ENCODE measurements around the gene ATP6AP2.
"Not testable (repeated sequence)": the region's sequence is repeated elsewhere in the genome, so short reads cannot be mapped to it uniquely, and the experiment has no call there.

The ATP6AP2 gene, protein sequence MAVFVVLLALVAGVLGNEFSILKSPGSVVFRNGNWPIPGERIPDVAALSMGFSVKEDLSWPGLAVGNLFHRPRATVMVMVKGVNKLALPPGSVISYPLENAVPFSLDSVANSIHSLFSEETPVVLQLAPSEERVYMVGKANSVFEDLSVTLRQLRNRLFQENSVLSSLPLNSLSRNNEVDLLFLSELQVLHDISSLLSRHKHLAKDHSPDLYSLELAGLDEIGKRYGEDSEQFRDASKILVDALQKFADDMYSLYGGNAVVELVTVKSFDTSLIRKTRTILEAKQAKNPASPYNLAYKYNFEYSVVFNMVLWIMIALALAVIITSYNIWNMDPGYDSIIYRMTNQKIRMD

GRCh38 chrX:40580537-40581335 lies at the start of gene ATP6AP2:
Gene ATP6AP2, plus strand, starts transcription at chrX:40580970. Its CDS starts 96 bp downstream, at chrX:40581066.
- peak; percentile 94 for DNase-seq (ENCODE audit: low spot score)

DNA sequence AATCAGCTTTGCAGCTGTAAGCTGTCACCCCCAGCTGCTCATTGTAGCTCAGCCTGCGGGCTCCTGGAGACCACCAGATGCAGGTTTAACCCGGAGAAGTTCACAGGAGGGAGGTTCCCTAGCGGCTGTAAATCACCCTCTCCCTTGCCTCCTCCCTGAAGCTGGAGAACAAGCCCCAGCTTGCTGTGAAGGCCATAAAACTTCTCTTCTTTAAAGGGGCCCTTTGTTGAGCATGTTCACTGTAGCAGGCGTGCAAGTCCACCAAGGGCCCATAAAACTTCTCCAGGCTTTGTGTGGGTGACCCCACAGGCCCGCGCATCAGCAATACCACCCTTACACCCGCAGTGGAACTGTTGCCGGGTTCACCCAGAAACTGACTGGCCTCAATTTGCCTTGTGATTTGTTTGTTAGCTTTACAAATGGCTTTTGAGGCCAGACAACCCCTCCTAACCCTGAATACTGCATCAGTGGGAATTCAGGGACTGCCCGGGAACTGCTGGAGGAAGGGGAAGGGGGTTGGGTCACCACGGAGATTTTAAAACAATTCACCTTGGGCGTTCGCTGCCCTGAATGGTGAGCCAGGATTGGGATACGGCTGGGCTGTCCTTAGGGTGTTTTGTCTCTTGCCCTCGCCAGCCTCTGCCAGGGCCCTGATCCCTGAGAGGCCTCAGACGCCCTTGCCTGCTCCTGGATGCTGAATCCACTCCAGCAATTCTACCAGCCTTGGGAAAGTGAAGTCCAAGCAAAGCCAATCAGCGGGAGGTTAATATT lies 49.5 kb upstream of the ATP6AP2 start:
- DNase-seq (ENCODE audit: low spot score) = no peak

GRCh38 chrX:40537310-40537709 lies 43.5 kb upstream of the ATP6AP2 start:
- no peak for DNase-seq (ENCODE audit: low spot score)

DNA sequence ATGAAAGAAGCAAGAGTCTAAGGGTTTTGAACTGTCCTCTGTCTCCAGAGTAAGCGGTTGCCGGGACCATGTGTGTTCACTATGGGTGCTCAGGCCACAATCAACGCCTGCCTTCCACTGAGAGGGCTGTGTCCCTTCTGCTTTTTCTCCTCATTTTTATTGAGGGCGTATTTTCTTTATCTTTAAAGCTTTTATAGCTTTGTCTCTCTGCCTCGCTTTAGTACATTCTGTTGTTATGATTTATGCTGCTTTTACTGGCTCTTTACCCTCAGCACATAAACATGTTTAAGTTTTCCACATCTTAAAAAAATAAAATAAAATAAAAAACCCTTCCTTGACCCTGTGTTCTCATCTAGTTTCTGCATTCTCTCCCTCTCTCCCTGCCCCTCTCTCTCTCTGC lies 42.4 kb upstream of the ATP6AP2 start:
- DNase-seq (ENCODE audit: low spot score) = no peak

DNA sequence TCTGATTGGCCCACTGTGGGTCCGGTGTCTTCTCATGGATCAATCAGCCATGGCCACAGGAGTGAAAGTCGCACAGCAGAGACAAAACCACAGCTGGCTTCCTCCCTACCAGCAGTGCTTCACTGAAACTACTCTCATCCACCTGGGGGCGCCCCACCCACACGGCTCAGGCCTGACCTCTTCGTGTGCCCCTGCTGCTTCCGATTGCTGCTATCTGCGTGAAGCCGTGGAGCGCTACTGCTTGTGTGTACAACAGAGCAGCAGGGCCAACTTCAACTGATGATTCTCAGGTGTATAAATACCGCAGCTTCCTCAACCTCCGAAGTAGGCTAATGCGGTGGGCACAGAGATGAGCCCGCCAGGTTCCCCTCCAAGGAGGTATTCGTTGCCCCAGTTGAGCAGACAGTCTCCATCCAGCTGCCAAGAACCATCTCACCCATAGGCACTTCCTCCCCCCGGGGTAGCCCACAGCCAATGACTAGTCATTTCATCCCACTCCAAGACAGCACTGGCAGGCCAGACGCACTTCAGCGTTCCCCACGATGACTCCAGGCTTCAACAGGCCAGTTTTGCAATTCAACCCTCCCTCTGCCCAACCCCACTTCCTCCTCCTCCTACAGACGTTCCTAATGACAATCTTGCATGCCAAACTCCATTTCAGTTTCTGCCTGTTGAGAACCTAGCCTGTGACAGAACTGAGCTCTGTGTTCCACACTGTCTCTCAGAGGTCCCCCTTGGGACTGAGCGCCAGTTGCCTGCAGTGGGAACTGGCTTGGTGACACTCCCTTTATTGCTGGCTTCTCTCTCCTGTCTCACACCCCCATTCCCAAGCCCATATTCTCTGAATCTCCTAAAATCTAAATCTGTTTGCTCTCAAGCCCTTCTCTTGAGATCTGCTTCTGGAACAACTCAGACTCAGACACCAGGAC lies 41.3 kb upstream of the ATP6AP2 start:
- no peak for DNase-seq (ENCODE audit: low spot score)

DNA sequence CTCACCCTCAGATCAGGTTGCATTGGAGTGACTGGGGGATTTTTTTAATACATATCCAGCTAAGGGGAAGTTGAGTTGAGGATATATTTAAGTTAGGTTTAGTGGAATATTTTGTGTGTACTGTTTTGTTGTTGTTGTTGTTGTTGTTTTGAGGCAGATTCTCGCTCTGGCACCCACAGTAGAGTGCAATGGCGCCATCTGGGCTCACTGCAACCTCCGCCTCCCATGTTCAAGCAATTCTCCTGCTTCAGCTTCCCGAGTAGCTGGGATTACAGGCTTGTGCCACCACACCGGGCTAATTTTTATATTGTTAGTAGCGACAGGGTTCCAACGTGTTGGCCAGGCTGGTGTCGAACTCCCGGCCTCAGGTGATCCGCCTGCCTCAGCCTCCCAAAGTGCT lies 38.6 kb upstream of the ATP6AP2 start:
- no peak for DNase-seq (ENCODE audit: low spot score)

DNA sequence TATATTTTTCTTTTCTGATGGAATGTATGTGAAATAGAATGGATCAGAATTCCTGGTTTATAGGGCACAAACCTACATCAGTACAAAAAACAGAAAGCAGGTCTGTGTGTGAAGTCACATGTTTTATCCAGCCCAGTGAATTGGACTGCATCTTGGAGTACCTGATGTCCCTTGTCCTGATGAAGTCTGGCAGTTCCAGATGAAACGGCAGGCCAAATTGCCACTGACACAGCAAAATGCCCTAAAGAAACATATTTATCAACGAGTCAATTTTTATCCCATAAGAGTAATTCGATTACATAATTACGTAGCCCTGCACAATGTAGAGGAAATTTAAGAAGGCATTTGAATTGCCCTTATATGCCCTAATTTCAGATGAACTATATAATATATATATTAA lies 37.8 kb upstream of the ATP6AP2 start:
- no peak for DNase-seq (ENCODE audit: low spot score)

DNA sequence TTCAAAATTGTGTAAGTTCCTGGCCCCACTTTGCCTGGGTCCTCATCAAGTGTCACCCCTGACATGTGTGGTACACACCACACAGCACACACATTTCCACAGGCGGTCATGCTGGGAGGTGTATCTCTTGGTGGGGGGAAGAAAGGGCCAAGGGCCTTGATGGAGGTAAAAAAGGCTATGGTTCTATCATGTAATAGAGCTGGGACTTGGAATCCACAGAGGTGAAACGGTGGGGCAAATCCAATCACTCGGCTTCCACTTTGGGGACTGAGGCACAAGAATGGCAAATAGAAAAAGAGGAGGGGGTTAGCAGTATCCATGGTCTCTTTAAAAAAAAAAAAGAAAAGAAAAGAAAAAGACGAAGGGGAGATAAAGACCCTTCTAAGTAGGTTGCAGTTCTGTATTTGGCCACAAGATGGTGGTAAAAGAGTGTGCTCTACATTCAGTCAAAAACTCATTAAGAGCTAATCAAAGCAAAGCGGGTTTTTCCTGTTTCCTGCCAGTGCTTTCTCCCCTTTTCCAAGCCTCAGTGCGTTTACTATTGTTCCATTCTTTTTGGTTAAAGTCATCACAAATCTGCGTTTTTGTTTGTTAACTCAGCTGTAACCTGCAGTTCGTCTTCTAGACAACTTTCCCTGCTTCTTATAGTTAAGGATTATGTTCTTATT lies 37.0 kb upstream of the ATP6AP2 start:
- DNase-seq (ENCODE audit: low spot score) = peak; percentile 63

DNA sequence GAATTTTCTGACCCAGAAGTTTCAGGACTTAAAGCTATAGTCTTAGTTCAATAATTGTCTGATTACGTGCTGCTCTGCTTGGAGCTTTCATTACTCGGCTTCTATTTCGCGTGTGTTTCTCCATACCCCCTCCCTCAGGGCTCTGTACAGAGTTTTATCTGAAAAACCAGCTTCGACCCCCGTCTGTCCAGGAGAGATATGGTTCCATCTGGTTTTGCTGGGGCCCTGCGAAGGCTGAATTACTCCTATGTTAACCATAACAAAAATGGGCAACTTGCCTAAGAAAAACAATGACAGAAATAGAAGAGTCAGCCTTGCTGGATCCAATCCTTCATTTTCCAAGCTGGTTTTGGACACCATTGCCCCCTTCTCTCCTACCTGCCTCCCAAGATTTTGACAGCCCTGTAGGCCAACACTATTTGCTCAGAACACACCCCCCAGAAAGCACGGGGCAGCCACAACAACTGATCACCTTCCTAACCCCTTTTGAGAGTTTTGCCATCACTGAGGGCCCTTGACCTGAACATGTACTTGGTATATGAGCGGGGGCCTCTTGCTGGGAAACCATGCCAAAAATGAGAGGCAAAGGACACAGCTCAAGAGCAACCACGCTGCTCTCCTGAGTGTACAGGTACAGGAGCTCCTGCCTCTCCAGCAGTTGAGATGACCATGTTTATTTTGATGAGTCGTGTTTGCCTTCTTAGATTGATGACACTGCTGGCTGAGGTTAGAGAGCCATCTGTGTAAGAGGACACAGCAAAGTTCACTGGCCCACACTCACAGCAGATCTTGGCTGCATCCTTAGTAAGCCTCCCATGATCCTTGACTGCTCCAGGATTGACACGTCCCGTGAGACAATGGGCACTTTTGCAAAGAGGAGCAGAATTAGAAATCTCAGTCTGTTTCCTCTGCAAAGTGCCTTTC lies 36.2 kb upstream of the ATP6AP2 start:
- DNase-seq (ENCODE audit: low spot score) = no peak

DNA sequence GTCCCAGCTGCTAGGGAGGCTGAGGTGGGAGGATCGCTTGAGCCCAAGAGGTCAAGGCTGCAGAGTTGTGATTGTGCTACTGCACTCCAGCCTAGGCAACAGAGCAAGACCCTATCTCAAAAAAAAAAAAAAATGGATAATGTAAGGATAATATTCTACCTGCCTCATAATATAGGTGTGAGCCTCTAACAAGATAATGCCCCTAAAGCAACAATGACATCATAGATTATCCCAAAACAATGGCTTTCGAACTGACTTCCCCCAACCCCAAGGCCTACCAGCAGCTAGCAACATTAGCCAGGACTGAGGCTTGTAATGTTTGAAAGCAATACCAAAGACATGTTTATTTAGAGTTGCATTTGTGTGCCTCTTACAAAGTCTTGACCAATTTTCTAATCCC lies 33.9 kb upstream of the ATP6AP2 start:
- no peak for DNase-seq (ENCODE audit: low spot score)

DNA sequence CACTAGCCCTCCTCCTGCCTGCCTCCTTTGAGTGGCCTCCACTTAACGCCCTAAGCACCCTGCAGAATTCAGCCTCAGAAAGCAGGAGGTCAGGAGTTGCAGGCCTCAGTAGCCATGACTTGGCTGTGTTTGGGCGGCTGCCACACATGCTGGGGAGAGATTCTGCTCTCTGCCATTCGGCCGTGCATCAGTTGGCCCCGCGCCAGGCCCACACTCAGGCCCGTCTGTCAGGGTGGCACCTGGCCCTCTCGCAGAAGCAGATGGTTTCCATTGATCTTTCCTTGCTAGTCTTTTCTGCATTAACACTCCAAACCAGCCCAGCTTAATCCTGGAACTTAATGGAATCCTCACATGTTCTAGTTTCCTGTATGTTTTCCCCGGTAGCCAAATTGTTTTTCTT lies 30.7 kb upstream of the ATP6AP2 start:
- DNase-seq (ENCODE audit: low spot score) = peak; percentile 87

DNA sequence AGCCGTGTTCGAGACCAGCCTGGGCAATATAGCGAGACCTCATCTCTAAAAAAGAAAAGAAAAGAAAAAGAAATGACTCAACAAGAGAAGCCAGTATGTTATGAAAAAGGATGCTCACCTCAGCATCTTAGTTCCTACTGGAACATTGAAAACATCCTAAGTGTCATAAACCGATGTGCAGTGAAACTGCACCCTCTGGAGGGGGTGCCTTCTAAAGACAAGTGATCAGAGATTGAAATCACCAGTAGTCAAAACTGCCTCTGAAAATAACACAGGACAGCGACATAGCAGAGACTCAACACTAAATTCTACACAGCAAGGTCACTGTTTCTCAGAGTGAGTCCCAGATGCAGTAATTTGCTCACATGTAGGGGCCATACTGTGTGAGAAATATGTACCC lies 28.0 kb upstream of the ATP6AP2 start:
- DNase-seq (ENCODE audit: low spot score) = no peak

DNA sequence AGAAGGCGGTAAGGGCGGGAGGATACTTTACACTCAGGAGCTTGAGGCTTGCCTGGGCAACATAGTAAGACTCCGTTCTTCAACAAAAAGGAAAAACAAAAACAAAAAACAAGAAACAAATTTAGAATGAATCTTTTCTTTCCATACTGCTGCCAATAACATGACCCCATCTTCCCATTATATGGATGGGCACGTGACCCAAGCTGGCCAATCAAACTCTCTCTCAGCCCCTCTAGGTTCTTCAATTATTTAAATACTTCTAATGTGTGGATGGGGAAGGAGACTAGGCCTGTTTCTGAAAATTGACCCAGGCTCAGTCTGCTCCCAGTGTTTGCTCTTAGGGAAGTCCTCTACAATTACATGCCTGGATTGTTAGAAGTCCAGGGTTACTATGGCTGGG lies 22.2 kb upstream of the ATP6AP2 start:
- no peak for DNase-seq (ENCODE audit: low spot score)

DNA sequence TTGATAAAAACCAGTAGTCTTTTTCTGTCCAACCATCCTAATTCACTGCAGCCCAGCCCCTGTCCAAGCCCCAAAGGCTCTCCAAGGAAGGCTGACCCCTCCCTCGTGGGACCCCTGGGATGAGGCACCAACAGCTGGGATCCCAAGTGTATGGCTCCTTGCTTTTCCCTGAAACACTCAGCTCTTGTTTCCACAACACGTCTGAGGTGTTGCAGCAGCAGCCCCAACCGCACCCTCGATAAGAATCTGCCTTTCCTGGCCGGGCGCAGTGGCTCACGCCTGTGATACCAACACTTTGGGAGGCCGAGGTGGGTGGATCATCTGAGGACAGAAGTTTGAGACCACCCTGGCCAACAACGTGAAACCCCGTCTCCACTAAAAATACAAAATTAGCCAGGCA lies 17.0 kb upstream of the ATP6AP2 start:
- no peak for DNase-seq (ENCODE audit: low spot score)

DNA sequence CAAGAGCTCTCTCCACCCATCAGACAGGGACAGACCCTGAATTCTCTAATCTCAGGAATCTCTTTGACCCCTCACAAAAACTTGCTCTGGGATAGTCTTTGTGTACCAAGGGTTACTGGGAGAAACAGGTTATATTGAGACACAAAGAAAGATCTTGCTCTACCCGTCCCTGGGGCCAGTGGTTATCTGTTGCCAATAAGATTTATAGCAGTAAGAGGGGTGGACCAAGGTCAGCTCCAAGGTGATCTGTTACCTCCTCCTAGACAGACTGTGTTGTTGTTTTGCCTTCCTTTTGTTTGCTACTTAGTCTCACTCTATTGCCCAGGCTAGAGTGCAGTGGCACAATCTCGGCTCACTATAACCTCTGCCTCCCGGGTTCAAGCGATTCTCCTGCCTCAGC lies 16.3 kb upstream of the ATP6AP2 start:
- DNase-seq (ENCODE audit: low spot score) = no peak

GRCh38 chrX:40570346-40571093 lies 10.2 kb upstream of the ATP6AP2 start:
- no peak for DNase-seq (ENCODE audit: low spot score)

- not testable (repeated sequence) for DNase-seq (ENCODE audit: low spot score)
Observed at GRCh38 chrX:40571164-40571563, 9.6 kb upstream of the ATP6AP2 start.

DNA sequence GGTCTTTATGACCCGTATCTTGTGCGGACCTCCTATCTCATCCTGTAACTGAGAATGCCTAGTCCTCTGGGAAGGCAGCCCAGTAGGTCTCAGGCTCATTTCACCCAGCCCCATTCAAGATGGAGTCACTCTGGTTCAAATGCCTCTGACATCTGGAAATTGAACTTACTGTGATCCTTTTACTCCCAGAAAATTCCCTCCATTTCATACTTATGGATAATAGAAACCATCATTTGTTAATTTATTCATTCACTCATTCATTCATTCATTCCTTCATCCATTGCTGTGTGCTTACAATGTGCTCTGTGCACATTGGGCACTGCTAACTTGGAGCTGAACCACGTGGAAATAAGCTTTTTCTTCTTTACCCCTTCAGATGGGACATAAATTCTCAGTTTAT lies 9.2 kb upstream of the ATP6AP2 start:
- DNase-seq (ENCODE audit: low spot score) = no peak

DNA sequence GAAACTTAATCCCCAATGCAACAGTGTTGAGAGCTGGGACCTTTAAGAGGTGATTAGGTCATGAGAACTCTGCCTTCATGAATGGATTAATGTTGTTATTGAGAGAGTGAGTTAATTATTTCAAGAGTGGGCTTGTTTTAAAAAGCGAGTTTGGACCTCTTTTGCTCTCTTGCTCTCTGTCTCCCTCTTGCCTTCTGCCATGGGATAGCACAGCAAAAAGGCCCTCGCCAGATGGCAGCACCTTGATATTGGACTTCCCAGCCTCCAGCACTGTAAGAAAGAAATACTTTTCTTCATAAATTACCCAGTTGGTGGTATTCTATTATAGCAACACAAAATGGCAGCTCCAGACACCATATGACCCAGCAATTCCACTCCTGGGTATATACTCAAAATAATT lies 7.0 kb upstream of the ATP6AP2 start:
- DNase-seq (ENCODE audit: low spot score) = no peak
